ENCODE data around the gene LMTK3. TPM values are rescaled to one million over a fixed set of nuclear protein-coding genes. Genes with fewer than 3 reads are reported as not detected.

LMTK3 gene
- total and polyA plus RNA-seq, 9 of the 15 experiments (the other 6 are each of a cell fraction or from before 2014, with no cell fraction given): 0.35 to 12.3 (median 2.0) TPM; not detected in 2

- TF ChIP-seq ZBTB7A (IDR thresholded peaks at IDR 0.05; ENCODE audit: borderline replicate concordance, control insufficient read depth, low read depth, low read length) (0 out of 2 replicates have a peak, but pooled peaks have one; percentile 56), HSF4 (CRISPR knock-in tag; IDR thresholded peaks at IDR 0.05; ENCODE audit: borderline replicate concordance) (no peak), CGGBP1 (CRISPR knock-in tag; IDR thresholded peaks at IDR 0.05) (no peak), CTBP1 (IDR thresholded peaks at IDR 0.05; ENCODE audit: borderline replicate concordance) (peak; percentile 51; the same call in 1 of the 2 replicates), CLOCK (CRISPR knock-in tag; IDR thresholded peaks at IDR 0.05; ENCODE audit: borderline replicate concordance) (no peak), CCNT2 (IDR thresholded peaks at IDR 0.05; ENCODE audit: borderline replicate concordance, extremely low read depth, insufficient read length, low read depth, low read length) (peak; percentile 18), CHAMP1 (IDR thresholded peaks at IDR 0.05) (no peak), U2AF2 (optimal IDR thresholded peaks at IDR 0.05; ENCODE audit: low read depth, low read length) (no peak), SMAD4 (CRISPR knock-in tag; conservative IDR thresholded peaks at IDR 0.05) (no peak)
These were observed 9.2 kb downstream of the LMTK3 start (continued) for GRCh38 chr19:48502350-48503018.
